Karpas-422 (cell line): ENCODE data around the gene GUCA1A. TPM values are rescaled to one million over a fixed set of nuclear protein-coding genes. Genes with fewer than 3 reads are reported as not detected.

Experiments used
- DNase-seq: peaks from one replicate; pipeline ENCODE4 v3.0.0-alpha.2; 2015
- H2AFZ ChIP-seq: fragments of 200-600 bp; sonication (generic); 2 replicates; pipeline ENCODE4 v1.6.1; 2014; ENCODE audit warnings: antibody characterized with exemption, low read length, mixed read lengths
- H3K27ac ChIP-seq: fragments of 200-600 bp; sonication (generic); 2 replicates; pipeline ENCODE4 v1.5.1; 2014; ENCODE audit warnings: mild to moderate bottlenecking, low read length, moderate library complexity
- H3K27me3 ChIP-seq: fragments of 200-600 bp; sonication (generic); 2 replicates; pipeline ENCODE4 v1.6.1; 2014; ENCODE audit warnings: low read length, mixed read lengths
- H3K36me3 ChIP-seq: fragments of 200-600 bp; sonication (generic); 2 replicates; pipeline ENCODE4 v1.6.1; 2014; ENCODE audit warnings: low read length, mixed read lengths; ENCODE audit not compliant: insufficient read depth
- H3K4me1 ChIP-seq: fragments of 200-600 bp; sonication (generic); 2 replicates; pipeline ENCODE4 v1.6.1; 2014; ENCODE audit warnings: mild to moderate bottlenecking, low read length, mixed read lengths
- H3K4me2 ChIP-seq: fragments of 200-600 bp; sonication (generic); 2 replicates; pipeline ENCODE4 v1.6.1; 2014; ENCODE audit warnings: low read length, low read depth, mild to moderate bottlenecking; ENCODE audit not compliant: poor library complexity, severe bottlenecking
- H3K4me3 ChIP-seq: fragments of 200-600 bp; sonication (generic); 2 replicates; pipeline ENCODE4 v1.5.1; 2014; ENCODE audit warnings: mild to moderate bottlenecking, antibody characterized with exemption, low read length, mixed read lengths
- H3K79me2 ChIP-seq: fragments of 200-600 bp; sonication (generic); 2 replicates; pipeline ENCODE4 v1.6.1; 2014; ENCODE audit warnings: mild to moderate bottlenecking, low read length, mixed read lengths
- H3K9ac ChIP-seq: fragments of 200-600 bp; sonication (generic); 2 replicates; pipeline ENCODE4 v1.6.0; 2014; ENCODE audit warnings: low read length
- H3K9me2 ChIP-seq: fragments of 200-600 bp; sonication (generic), shearing (Covaris generic); replicated peaks from 2 replicates; pipeline ENCODE4 v1.6.0; 2014; ENCODE audit warnings: mild to moderate bottlenecking, low read length, moderate library complexity; ENCODE audit not compliant: insufficient read depth
- H3K9me3 ChIP-seq: fragments of 300-700, 200-600 bp; sonication (generic); 2 replicates; pipeline ENCODE4 v1.6.1; 2014; ENCODE audit warnings: low read length, mixed read lengths
- H4K20me1 ChIP-seq: fragments of 200-600 bp; sonication (generic); 2 replicates; pipeline ENCODE4 v1.6.1; 2014; ENCODE audit warnings: mild to moderate bottlenecking, antibody characterized with exemption, low read length, low read depth; ENCODE audit not compliant: insufficient read depth
- total RNA-seq: library from RNA; depleted of rRNA; stranded (reverse); fragments of >200 nt; shearing (Covaris generic); gene quantifications from 2 replicates; pipeline ENCODE4 v1.2.3, GENCODE V29; 2014; ENCODE audit warnings: low replicate concordance

The GUCA1A gene
- total RNA-seq, 1 experiment from 2014 or later: not detected

- Histone ChIP-seq H3K36me3 (no peaks in the 10 kb centered on the region), H2AFZ (no peak overlapping the region), H3K27ac (peak overlapping the region; percentile 62), H4K20me1 (no peaks in the 10 kb centered on the region), H3K27me3 (no peaks in the 10 kb centered on the region), H3K4me3 (peak overlapping the region; percentile 19; the same call in 1 of the 2 replicates), H3K9me2 (no peaks in the 10 kb centered on the region), H3K9me3 (no peaks in the 10 kb centered on the region), H3K4me2 (peak overlapping the region; percentile 56), H3K79me2 (no peaks in the 10 kb centered on the region), H3K4me1 (peaks cover 17% of the 10 kb centered on the region), H3K9ac (no peak overlapping the region)
- peak; percentile 48 for DNase-seq
Measured at GRCh38 chr6:42176981-42177380, 3.8 kb downstream of the GUCA1A start.

DNA sequence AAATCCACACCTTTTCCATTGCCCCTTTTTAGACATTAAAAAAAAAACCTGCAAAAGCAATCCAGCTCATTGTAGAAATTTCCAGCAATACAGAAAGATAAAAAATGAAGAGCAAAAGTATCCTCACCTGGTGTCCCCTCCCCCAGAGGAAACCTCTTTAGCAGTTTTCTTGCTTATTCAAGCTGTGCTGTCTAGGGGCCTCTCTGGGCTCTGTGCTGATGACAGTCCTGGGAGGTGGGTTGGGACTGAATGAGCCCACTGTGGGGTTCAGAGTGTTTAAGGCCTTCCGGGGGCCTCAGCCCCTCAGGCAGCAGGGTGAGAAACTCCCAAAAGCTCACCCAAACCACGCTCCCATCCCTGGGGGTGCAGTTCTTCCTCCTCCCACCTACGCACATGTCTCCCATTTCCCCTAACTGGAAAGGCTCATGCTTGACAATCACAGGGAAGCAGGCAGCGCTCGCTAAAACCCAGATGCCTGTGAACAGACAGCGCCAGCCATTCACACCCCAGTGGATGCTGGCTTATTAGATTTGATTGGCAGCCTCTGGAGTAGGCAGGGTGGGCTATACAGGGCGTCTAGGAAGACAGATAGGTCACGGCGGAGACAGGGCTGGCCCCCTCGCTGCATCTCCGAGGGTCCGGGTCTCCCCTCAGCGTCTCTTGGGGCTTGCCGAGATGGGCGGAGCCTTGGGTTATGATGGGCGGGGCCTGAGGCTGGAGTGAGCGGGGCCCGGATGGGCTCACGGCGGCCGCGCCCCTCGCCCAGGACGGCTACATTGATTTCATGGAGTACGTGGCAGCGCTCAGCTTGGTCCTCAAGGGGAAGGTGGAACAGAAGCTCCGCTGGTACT is 4.6 kb downstream of the GUCA1A start:
- H3K27ac ChIP-seq: peak overlapping the region; percentile 62; the same call in 1 of the 2 replicates
- no peak for DNase-seq
- peak overlapping the region; percentile 56 for H3K4me2 ChIP-seq
- H3K27me3 ChIP-seq: no peaks in the 10 kb centered on the region
- no peak overlapping the region for H2AFZ ChIP-seq
- no peaks in the 10 kb centered on the region for H3K79me2 ChIP-seq
- H3K4me3 ChIP-seq: peak overlapping the region; percentile 19; the same call in 1 of the 2 replicates
- no peak overlapping the region for H3K9ac ChIP-seq
- H3K9me3 ChIP-seq: no peaks in the 10 kb centered on the region
- H3K36me3 ChIP-seq: no peaks in the 10 kb centered on the region
- no peaks in the 10 kb centered on the region for H4K20me1 ChIP-seq
- H3K9me2 ChIP-seq: no peaks in the 10 kb centered on the region
- H3K4me1 ChIP-seq: peaks cover 17% of the 10 kb centered on the region

- Histone ChIP-seq H2AFZ (no peak overlapping the region), H3K36me3 (no peaks in the 10 kb centered on the region), H3K9ac (no peak overlapping the region), H3K79me2 (no peaks in the 10 kb centered on the region), H3K27me3 (no peaks in the 10 kb centered on the region), H3K4me2 (no peak overlapping the region), H4K20me1 (no peaks in the 10 kb centered on the region), H3K9me2 (no peaks in the 10 kb centered on the region), H3K4me3 (no peak overlapping the region), H3K9me3 (no peaks in the 10 kb centered on the region), H3K4me1 (peaks cover 17% of the 10 kb centered on the region), H3K27ac (no peak overlapping the region)
- no peak for DNase-seq
Measured at GRCh38 chr6:42179261-42179944, 6.2 kb downstream of the GUCA1A start.

DNA sequence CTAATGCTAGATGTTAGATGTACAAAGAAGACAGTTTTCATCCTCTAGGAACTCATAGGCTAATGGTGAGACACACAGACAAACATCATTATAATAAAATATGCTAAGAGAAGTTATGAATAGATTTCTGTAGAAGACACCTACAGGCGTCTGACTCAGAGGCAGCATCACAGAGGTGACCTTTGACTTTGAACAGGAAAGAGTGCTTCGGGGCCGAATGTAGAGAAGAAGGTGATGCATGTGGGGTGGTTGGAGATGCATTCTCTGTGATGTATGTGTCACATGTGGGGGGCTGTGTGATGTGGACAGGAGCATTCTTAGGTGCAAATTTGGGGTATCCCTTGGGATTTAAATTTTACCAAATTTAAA is 6.8 kb downstream of the GUCA1A start:
- no peak for DNase-seq
- H3K4me2 ChIP-seq: no peak overlapping the region

GRCh38 chr6:42182101-42182500 is 8.9 kb downstream of the GUCA1A start:
- no peaks in the 10 kb centered on the region for H4K20me1 ChIP-seq
- no peak for DNase-seq
- H3K27me3 ChIP-seq: no peaks in the 10 kb centered on the region
- no peak overlapping the region for H3K4me2 ChIP-seq
- H3K36me3 ChIP-seq: no peaks in the 10 kb centered on the region
- H3K4me3 ChIP-seq: no peak overlapping the region
- no peaks in the 10 kb centered on the region for H3K9me3 ChIP-seq
- H2AFZ ChIP-seq: no peak overlapping the region
- no peaks in the 10 kb centered on the region for H3K9me2 ChIP-seq
- H3K9ac ChIP-seq: no peak overlapping the region
- H3K27ac ChIP-seq: no peak overlapping the region
- H3K79me2 ChIP-seq: no peaks in the 10 kb centered on the region
- peaks cover 11% of the 10 kb centered on the region for H3K4me1 ChIP-seq

More for the DNA sequence above, 6.8 kb downstream of the GUCA1A start:
- H3K27ac ChIP-seq: no peak overlapping the region
- no peaks in the 10 kb centered on the region for H3K9me3 ChIP-seq
- no peak overlapping the region for H3K9ac ChIP-seq
- no peak overlapping the region for H2AFZ ChIP-seq
- no peaks in the 10 kb centered on the region for H4K20me1 ChIP-seq
- no peak overlapping the region for H3K4me3 ChIP-seq
- H3K9me2 ChIP-seq: no peaks in the 10 kb centered on the region
- H3K27me3 ChIP-seq: no peaks in the 10 kb centered on the region
- H3K79me2 ChIP-seq: no peaks in the 10 kb centered on the region
- peaks cover 17% of the 10 kb centered on the region for H3K4me1 ChIP-seq
- no peaks in the 10 kb centered on the region for H3K36me3 ChIP-seq

DNA sequence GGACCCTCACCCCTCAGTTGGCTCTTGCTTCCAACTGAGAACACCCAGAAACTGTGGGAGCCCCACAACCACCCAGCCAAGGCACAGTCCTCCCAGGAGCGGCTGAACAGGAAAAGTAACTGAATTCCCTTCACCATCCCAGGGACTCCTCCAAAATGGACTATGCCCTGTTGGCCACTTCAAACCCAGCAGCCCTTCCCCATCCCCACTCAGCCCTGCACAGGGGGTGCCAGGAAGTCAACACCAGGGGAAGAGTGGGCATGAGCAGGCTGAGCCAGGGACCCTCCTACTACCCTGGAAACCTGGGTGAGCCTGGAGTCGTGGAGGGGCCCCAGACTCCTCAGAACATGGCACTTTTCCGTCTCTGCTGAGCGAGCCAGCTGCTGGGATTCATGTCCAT is 11.3 kb downstream of the GUCA1A start:
- Histone ChIP-seq H3K4me3 (no peak overlapping the region), H3K9me2 (no peaks in the 10 kb centered on the region), H2AFZ (no peak overlapping the region), H3K9me3 (no peaks in the 10 kb centered on the region), H3K4me1 (no peaks in the 10 kb centered on the region), H3K27me3 (no peaks in the 10 kb centered on the region), H3K9ac (no peak overlapping the region), H3K27ac (no peak overlapping the region), H4K20me1 (no peaks in the 10 kb centered on the region), H3K36me3 (no peaks in the 10 kb centered on the region), H3K4me2 (no peak overlapping the region), H3K79me2 (no peaks in the 10 kb centered on the region)
- no peak for DNase-seq

GRCh38 chr6:42185597-42185996 is 12.4 kb downstream of the GUCA1A start:
- H3K27ac ChIP-seq: no peak overlapping the region
- H3K4me2 ChIP-seq: no peak overlapping the region
- H3K36me3 ChIP-seq: no peaks in the 10 kb centered on the region
- no peaks in the 10 kb centered on the region for H3K9me2 ChIP-seq
- H3K9ac ChIP-seq: no peak overlapping the region
- DNase-seq: no peak
- no peaks in the 10 kb centered on the region for H3K4me1 ChIP-seq
- H3K4me3 ChIP-seq: no peak overlapping the region
- H3K79me2 ChIP-seq: no peaks in the 10 kb centered on the region
- no peaks in the 10 kb centered on the region for H3K27me3 ChIP-seq
- no peaks in the 10 kb centered on the region for H4K20me1 ChIP-seq
- H3K9me3 ChIP-seq: no peaks in the 10 kb centered on the region
- no peak overlapping the region for H2AFZ ChIP-seq

GRCh38 chr6:42188406-42188805 is 15.2 kb downstream of the GUCA1A start:
- H3K79me2 ChIP-seq: no peaks in the 10 kb centered on the region
- H4K20me1 ChIP-seq: no peaks in the 10 kb centered on the region
- H3K27me3 ChIP-seq: no peaks in the 10 kb centered on the region
- no peaks in the 10 kb centered on the region for H3K9me2 ChIP-seq
- no peaks in the 10 kb centered on the region for H3K4me1 ChIP-seq
- DNase-seq: no peak
- no peak overlapping the region for H3K4me3 ChIP-seq
- H2AFZ ChIP-seq: no peak overlapping the region
- no peak overlapping the region for H3K9ac ChIP-seq
- H3K27ac ChIP-seq: no peak overlapping the region
- H3K4me2 ChIP-seq: no peak overlapping the region
- H3K9me3 ChIP-seq: no peaks in the 10 kb centered on the region
- H3K36me3 ChIP-seq: no peaks in the 10 kb centered on the region
